HG03139 (cell line): ENCODE data around the gene AKAP8L.
"Not testable (repeated sequence)": the region's sequence is repeated elsewhere in the genome, so short reads cannot be mapped to it uniquely, and the experiment has no call there.

Experiments
- ATAC-seq: cut with Tn5 transposase; IDR thresholded peaks from one replicate; pipeline ENCODE4 v1.9.1; 2021; ENCODE audit not compliant: unreplicated experiment

Gene AKAP8L

GRCh38 chr19:15363048-15363447 is 55.7 kb downstream of the AKAP8L start:
- ATAC-seq = not testable (repeated sequence)

- not testable (repeated sequence) for ATAC-seq
These were observed 58.8 kb downstream of the AKAP8L start for GRCh38 chr19:15360015-15360414.

- no peak for ATAC-seq
These were observed 59.9 kb downstream of the AKAP8L start for GRCh38 chr19:15358918-15359317.

GRCh38 chr19:15357906-15358305 is 60.9 kb downstream of the AKAP8L start:
- ATAC-seq = no peak

GRCh38 chr19:15354566-15355296 is 64.1 kb downstream of the AKAP8L start:
- no peak for ATAC-seq

GRCh38 chr19:15353908-15354307 is 64.9 kb downstream of the AKAP8L start:
- ATAC-seq = no peak

GRCh38 chr19:15352535-15352934 is 66.3 kb downstream of the AKAP8L start:
- ATAC-seq = not testable (repeated sequence)

- ATAC-seq = not testable (repeated sequence)
These were observed 77.5 kb downstream of the AKAP8L start for GRCh38 chr19:15341328-15341727.

- no peak for ATAC-seq
These were observed 78.7 kb downstream of the AKAP8L start for GRCh38 chr19:15340086-15340485.

- ATAC-seq = no peak
These were observed 81.6 kb downstream of the AKAP8L start for GRCh38 chr19:15337202-15337601.

- not testable (repeated sequence) for ATAC-seq
These were observed 82.8 kb downstream of the AKAP8L start for GRCh38 chr19:15335992-15336391.

- ATAC-seq = peak; percentile 42
These were observed 86.3 kb downstream of the AKAP8L start, which contains the start of gene BRD4 for GRCh38 chr19:15332311-15332996. TSS of gene BRD4 (minus strand) at chr19:15332539. CDS start at chr19:15273099, 59,440 bp downstream.

GRCh38 chr19:15331419-15332310 is 87.1 kb downstream of the AKAP8L start:
- peak; percentile 29 for ATAC-seq

GRCh38 chr19:15330801-15331418 is 87.9 kb downstream of the AKAP8L start:
- ATAC-seq = no peak
